Subcutaneous abdominal adipose tissue (tissue), 5 donors: Measurements from ENCODE around the gene ARL10.

Experiments
- H3K27ac ChIP-seq: one replicate; pipeline ENCODE4 v1.7.0; 2013; ENCODE audit warnings: low read depth, mild to moderate bottlenecking, inconsistent platforms, low read length, moderate library complexity
- H3K27me3 ChIP-seq, 5 donors: one replicate each; pipeline ENCODE4 v1.7.0; 2013; ENCODE audit warnings: low read length in 5 of 5, inconsistent platforms in 1 of 5; ENCODE audit not compliant: control insufficient read depth in 5 of 5, insufficient read depth in 4 of 5
- H3K36me3 ChIP-seq, 5 donors: one replicate each; pipeline ENCODE4 v1.7.0; 2013; ENCODE audit warnings: low read length in 5 of 5; ENCODE audit not compliant: control insufficient read depth in 5 of 5, insufficient read depth in 5 of 5
- H3K4me1 ChIP-seq, 5 donors: one replicate each; pipeline ENCODE4 v1.7.0; 2013; ENCODE audit warnings: low read length in 5 of 5, mild to moderate bottlenecking in 3 of 5, moderate library complexity in 1 of 5; ENCODE audit not compliant: control insufficient read depth in 5 of 5, insufficient read depth in 5 of 5
- H3K4me3 ChIP-seq, 5 donors: one replicate each; pipeline ENCODE4 v1.7.0; 2013; ENCODE audit warnings: low read length in 5 of 5, low read depth in 1 of 5
- H3K9ac ChIP-seq, 5 donors: one replicate each; pipeline ENCODE4 v1.7.0; 2013; ENCODE audit warnings: low read length in 5 of 5, mild to moderate bottlenecking in 4 of 5, moderate library complexity in 3 of 5
- H3K9me3 ChIP-seq, 5 donors: one replicate each; pipeline ENCODE4 v1.7.0; 2013; ENCODE audit warnings: low read length in 5 of 5; ENCODE audit not compliant: control insufficient read depth in 5 of 5
- donor health status: healthy.
- donor health status: healthy.
- donor health status: healthy.
- donor health status: healthy.
- donor health status: healthy.

ARL10 gene

GRCh38 chr5:176420086-176420485 is 54.8 kb downstream of the ARL10 start:
- no peak overlapping the region for H3K27ac ChIP-seq
- peaks cover 6 to 16% (median 13%) of the 10 kb centered on the region in 5 donors for H3K4me1 ChIP-seq
- no peak overlapping the region for H3K9ac ChIP-seq
- no peaks in the 10 kb centered on the region for H3K9me3 ChIP-seq
- no peak overlapping the region for H3K4me3 ChIP-seq
- H3K27me3 ChIP-seq, result peaks cover 0 to 2% (median 0%) of the 10 kb centered on the region in 5 donors
- no peaks in the 10 kb centered on the region for H3K36me3 ChIP-seq

- H3K36me3 ChIP-seq, result no peaks in the 10 kb centered on the region
- no peaks in the 10 kb centered on the region for H3K9me3 ChIP-seq
- peaks cover 0 to 2% (median 0%) of the 10 kb centered on the region in 5 donors for H3K27me3 ChIP-seq
- no peak overlapping the region for H3K9ac ChIP-seq
- no peak overlapping the region for H3K27ac ChIP-seq
- H3K4me3 ChIP-seq, result no peak overlapping the region
- peaks cover 3 to 7% (median 6%) of the 10 kb centered on the region in 5 donors for H3K4me1 ChIP-seq
Measured at GRCh38 chr5:176420972-176421544, 55.8 kb downstream of the ARL10 start.

GRCh38 chr5:176424181-176424580 is 58.9 kb downstream of the ARL10 start:
- Histone ChIP-seq H3K27me3 (peaks cover 0 to 2% (median 0%) of the 10 kb centered on the region in 5 donors), H3K4me3 (no peak overlapping the region), H3K4me1 (no peaks in the 10 kb centered on the region), H3K27ac (no peak overlapping the region), H3K9ac (no peak overlapping the region), H3K36me3 (no peaks in the 10 kb centered on the region), H3K9me3 (no peaks in the 10 kb centered on the region)

- Histone ChIP-seq H3K27ac (no peak overlapping the region), H3K4me1 (no peaks in the 10 kb centered on the region), H3K9me3 (no peaks in the 10 kb centered on the region), H3K36me3 (no peaks in the 10 kb centered on the region), H3K27me3 (peaks cover 0 to 2% (median 0%) of the 10 kb centered on the region in 5 donors), H3K4me3 (no peak overlapping the region), H3K9ac (no peak overlapping the region)
Measured at GRCh38 chr5:176425138-176425537, 59.9 kb downstream of the ARL10 start.

GRCh38 chr5:176425791-176426190 is 60.5 kb downstream of the ARL10 start:
- H3K27me3 ChIP-seq, result no peaks in the 10 kb centered on the region
- no peak overlapping the region for H3K27ac ChIP-seq
- H3K4me1 ChIP-seq, result no peaks in the 10 kb centered on the region
- no peaks in the 10 kb centered on the region for H3K36me3 ChIP-seq
- no peak overlapping the region for H3K4me3 ChIP-seq
- H3K9me3 ChIP-seq, result no peaks in the 10 kb centered on the region
- no peak overlapping the region for H3K9ac ChIP-seq

- Histone ChIP-seq H3K36me3 (no peaks in the 10 kb centered on the region), H3K27ac (no peak overlapping the region), H3K27me3 (no peaks in the 10 kb centered on the region), H3K4me1 (no peaks in the 10 kb centered on the region), H3K4me3 (no peak overlapping the region), H3K9me3 (no peaks in the 10 kb centered on the region), H3K9ac (no peak overlapping the region)
Measured at GRCh38 chr5:176426876-176427275, 61.6 kb downstream of the ARL10 start.

- Histone ChIP-seq H3K27me3 (no peaks in the 10 kb centered on the region), H3K4me1 (no peaks in the 10 kb centered on the region), H3K27ac (no peak overlapping the region), H3K9ac (no peak overlapping the region), H3K36me3 (no peaks in the 10 kb centered on the region), H3K4me3 (no peak overlapping the region), H3K9me3 (no peaks in the 10 kb centered on the region)
Measured at GRCh38 chr5:176427971-176428370, 62.7 kb downstream of the ARL10 start.

- Histone ChIP-seq H3K27me3 (no peaks in the 10 kb centered on the region), H3K27ac (no peak overlapping the region), H3K4me1 (no peaks in the 10 kb centered on the region), H3K4me3 (no peak overlapping the region), H3K9ac (no peak overlapping the region), H3K9me3 (no peaks in the 10 kb centered on the region), H3K36me3 (no peaks in the 10 kb centered on the region)
Measured at GRCh38 chr5:176429972-176430371, 64.7 kb downstream of the ARL10 start.
